ENCODE measurements around the gene CD9.

The CD9 gene

GRCh38 chr12:6280672-6281071 lies 80.5 kb downstream of the CD9 start:
- TF ChIP-seq SPI1 (IDR thresholded peaks at IDR 0.05; ENCODE audit: borderline replicate concordance, low read depth) (no peak), REST (IDR thresholded peaks at IDR 0.05; ENCODE audit: insufficient replicate concordance, low read depth) (no peak), CTCF (IDR thresholded peaks at IDR 0.05; ENCODE audit: insufficient read depth, low read length) (no peak), GABPA (IDR thresholded peaks at IDR 0.05; ENCODE audit: low read depth) (no peak), POLR2AphosphoS5 (IDR thresholded peaks at IDR 0.05; ENCODE audit: low read depth) (no peak)
- no peak for DNase-seq (ENCODE audit: low read depth in 1 of 2, low spot score in 1 of 2)
- Histone ChIP-seq H3K4me3 (replicated peaks; ENCODE audit: insufficient read depth, low read length) (no peak overlapping the region), H3K27ac (replicated peaks) (no peak overlapping the region), H3K27me3 (ENCODE audit: insufficient read depth, poor library complexity, severe bottlenecking) (peaks cover 4% of the 10 kb centered on the region)

- TF ChIP-seq CTCF (IDR thresholded peaks at IDR 0.05; ENCODE audit: insufficient read depth, low read length): no peak
- no peak for TF ChIP-seq POLR2AphosphoS5 (IDR thresholded peaks at IDR 0.05; ENCODE audit: low read depth)
- no peak for TF ChIP-seq REST (IDR thresholded peaks at IDR 0.05; ENCODE audit: insufficient replicate concordance, low read depth)
- no peak for TF ChIP-seq GABPA (IDR thresholded peaks at IDR 0.05; ENCODE audit: low read depth)
- no peak for TF ChIP-seq SPI1 (IDR thresholded peaks at IDR 0.05; ENCODE audit: borderline replicate concordance, low read depth)
- DNase-seq (ENCODE audit: low read depth in 1 of 2, low spot score in 1 of 2): no peak
- no peak overlapping the region for H3K27ac ChIP-seq (replicated peaks)
- H3K27me3 ChIP-seq (ENCODE audit: insufficient read depth, poor library complexity, severe bottlenecking): peaks cover 4% of the 10 kb centered on the region
- no peak overlapping the region for H3K4me3 ChIP-seq (replicated peaks; ENCODE audit: insufficient read depth, low read length)
Measured at GRCh38 chr12:6281081-6281809, 81.0 kb downstream of the CD9 start.

GRCh38 chr12:6282453-6282840 lies 82.2 kb downstream of the CD9 start:
- no peak overlapping the region for H3K4me3 ChIP-seq (replicated peaks; ENCODE audit: insufficient read depth, low read length)

More at GRCh38 chr12:6282453-6282840, 82.2 kb downstream of the CD9 start:
- TF ChIP-seq CTCF (IDR thresholded peaks at IDR 0.05; ENCODE audit: insufficient read depth, low read length) (no peak), SPI1 (IDR thresholded peaks at IDR 0.05; ENCODE audit: borderline replicate concordance, low read depth) (no peak), POLR2AphosphoS5 (IDR thresholded peaks at IDR 0.05; ENCODE audit: low read depth) (no peak), GABPA (IDR thresholded peaks at IDR 0.05; ENCODE audit: low read depth) (no peak), REST (IDR thresholded peaks at IDR 0.05; ENCODE audit: insufficient replicate concordance, low read depth) (no peak)
- H3K27ac ChIP-seq (replicated peaks): no peak overlapping the region
- H3K27me3 ChIP-seq (ENCODE audit: insufficient read depth, poor library complexity, severe bottlenecking): peaks cover 4% of the 10 kb centered on the region
- no peak for DNase-seq (ENCODE audit: low read depth in 1 of 2, low spot score in 1 of 2)

Data from HL-60 (cell line).